IMR-90 (cell line): Measurements from ENCODE around the gene FOXR1. TPM values are rescaled to one million over a fixed set of nuclear protein-coding genes. Genes with fewer than 3 reads are reported as not detected.

Experiments
- ATAC-seq: fragments of 200-7000 bp; cut with Tn5 transposase; 2 replicates; pipeline ENCODE4 v1.9.1; 2020; ENCODE audit warnings: low read depth, mild to moderate bottlenecking, moderate library complexity
- BruUV-seq: library from RNA; stranded (reverse); fragments of 400-500 nt; replicated peaks from 2 replicates; lab custom pipeline; 2021; lab: Mats Ljungman, UMichigan
- CTCF ChIA-PET: fragments of 300-600 bp; formaldehyde crosslinking; extraction: SDS; loops from one replicate; lab custom pipeline; 2021; ENCODE audit warnings: antibody characterized with exemption; lab: Yijun Ruan, JAX
- POLR2A ChIA-PET: fragments of 300-600 bp; sonication (Branson Sonifier 250); formaldehyde crosslinking; loops from one replicate; lab custom pipeline; 2022; ENCODE audit warnings: antibody characterized with exemption; ENCODE audit not compliant: unreplicated experiment; lab: Charles Lee
- DNase-seq: peaks from one replicate; pipeline ENCODE4 v3.0.0; 2013
- H2AFZ ChIP-seq: replicated peaks from 2 replicates; pipeline ENCODE3; 2013; ENCODE audit warnings: low read length, mild to moderate bottlenecking; ENCODE audit not compliant: poor library complexity
- H2AK5ac ChIP-seq: 2 replicates; pipeline ENCODE4 v1.6.1; 2013; ENCODE audit warnings: low read depth, low read length, inconsistent platforms
- H2AK9ac ChIP-seq: replicated peaks from 2 replicates; pipeline ENCODE3; 2013; ENCODE audit warnings: mild to moderate bottlenecking, low read depth, low read length, moderate library complexity; ENCODE audit not compliant: poor library complexity
- H2BK120ac ChIP-seq: 2 replicates; pipeline ENCODE4 v1.6.1; 2013; ENCODE audit warnings: low read depth, low read length, inconsistent platforms
- H2BK15ac ChIP-seq: 3 replicates; pipeline ENCODE4 v1.6.1; 2013; ENCODE audit warnings: low read depth, low read length, inconsistent platforms
- H2BK20ac ChIP-seq: 2 replicates; pipeline ENCODE4 v1.6.1; 2013; ENCODE audit warnings: low read depth, mild to moderate bottlenecking, inconsistent platforms, low read length, moderate library complexity
- H2BK5ac ChIP-seq: 2 replicates; pipeline ENCODE4 v1.6.1; 2013; ENCODE audit warnings: mild to moderate bottlenecking, low read depth, low read length, inconsistent platforms; ENCODE audit not compliant: poor library complexity, severe bottlenecking
- H3K14ac ChIP-seq: replicated peaks from 2 replicates; pipeline ENCODE4 v1.6.1; 2013; ENCODE audit warnings: low read depth, low read length, inconsistent platforms
- H3K18ac ChIP-seq: 2 replicates; pipeline ENCODE4 v1.6.1; 2013; ENCODE audit warnings: low read depth, low read length, control low read depth
- H3K23ac ChIP-seq: 2 replicates; pipeline ENCODE4 v1.6.1; 2013; ENCODE audit warnings: low read depth, low read length, inconsistent platforms
- H3K27ac ChIP-seq: 2 replicates; pipeline ENCODE4 v1.5.1; 2013; ENCODE audit warnings: mild to moderate bottlenecking, control low read depth, low read length; ENCODE audit not compliant: insufficient read depth
- H3K27me3 ChIP-seq: 2 replicates; pipeline ENCODE4 v1.6.1; 2013; ENCODE audit warnings: low read length; ENCODE audit not compliant: control insufficient read depth, insufficient read depth
- H3K36me3 ChIP-seq: 2 replicates; pipeline ENCODE4 v1.6.1; 2013; ENCODE audit warnings: low read length, mixed read lengths; ENCODE audit not compliant: control insufficient read depth, insufficient read depth
- H3K4ac ChIP-seq: 2 replicates; pipeline ENCODE4 v1.6.1; 2013; ENCODE audit warnings: low read depth, low read length, inconsistent platforms
- H3K4me1 ChIP-seq: 2 replicates; pipeline ENCODE4 v1.6.1; 2013; ENCODE audit warnings: low read length, mixed read lengths; ENCODE audit not compliant: control insufficient read depth, insufficient read depth
- H3K4me2 ChIP-seq: 2 replicates; pipeline ENCODE4 v1.6.1; 2013; ENCODE audit warnings: low read depth, mild to moderate bottlenecking, control low read depth, low read length, moderate library complexity
- H3K4me3 ChIP-seq: 2 replicates; pipeline ENCODE4 v1.5.1; 2013; ENCODE audit warnings: low read depth, mild to moderate bottlenecking, control low read depth, low read length, moderate library complexity; ENCODE audit not compliant: insufficient read depth
- H3K56ac ChIP-seq: 2 replicates; pipeline ENCODE4 v1.6.1; 2013; ENCODE audit warnings: low read length, inconsistent platforms; ENCODE audit not compliant: insufficient read depth; ENCODE audit errors: extremely low read depth
- H3K79me1 ChIP-seq, 2 experiments: 2 replicates each; pipeline ENCODE4 v1.6.1; 2013; ENCODE audit warnings: low read length in 2 of 2, inconsistent platforms in 1 of 2, low read depth in 1 of 2
- H3K9ac ChIP-seq: 2 replicates; pipeline ENCODE4 v1.6.1; 2013; ENCODE audit warnings: low read depth, low read length, control low read depth
- H3K9me1 ChIP-seq: 2 replicates; pipeline ENCODE4 v1.6.1; 2013; ENCODE audit warnings: low read length, inconsistent platforms; ENCODE audit not compliant: insufficient read depth
- H3K9me3 ChIP-seq: 2 replicates; pipeline ENCODE4 v1.6.1; 2013; ENCODE audit warnings: low read length; ENCODE audit not compliant: control insufficient read depth, insufficient read depth
- H4K20me1 ChIP-seq: 2 replicates; pipeline ENCODE4 v1.6.1; 2013; ENCODE audit warnings: low read length, inconsistent platforms; ENCODE audit not compliant: insufficient read depth
- H4K5ac ChIP-seq: 2 replicates; pipeline ENCODE4 v1.6.1; 2013; ENCODE audit warnings: mild to moderate bottlenecking, low read depth, low read length, control low read depth
- H4K8ac ChIP-seq, 2 experiments: 2 replicates each; pipeline ENCODE4 v1.6.1; 2013; ENCODE audit warnings: low read depth in 2 of 2, low read length in 2 of 2, control low read depth in 1 of 2, inconsistent platforms in 1 of 2
- H4K91ac ChIP-seq: 2 replicates; pipeline ENCODE4 v1.6.1; 2013; ENCODE audit warnings: low read depth, low read length, inconsistent platforms; ENCODE audit not compliant: insufficient read depth
- BHLHE40 ChIP-seq: fragments of 150-350 bp; IDR thresholded peaks from 2 replicates; pipeline ENCODE4 v1.6.1; 2016; ENCODE audit warnings: mild to moderate bottlenecking, low read depth, low read length
- CTCF ChIP-seq: conservative IDR thresholded peaks from 2 replicates; pipeline ENCODE4 v1.5.1; 2012; ENCODE audit warnings: mild to moderate bottlenecking, low read depth, low read length, improper control_type of control experiment
- FOS ChIP-seq: fragments of 150-350 bp; IDR thresholded peaks from 2 replicates; pipeline ENCODE4 v1.6.1; 2016; ENCODE audit warnings: low read depth, low read length
- MAZ ChIP-seq: IDR thresholded peaks from 2 replicates; pipeline ENCODE4 v1.6.1; 2012; ENCODE audit warnings: low read depth, mild to moderate bottlenecking, low read length, improper control_type of control experiment, moderate library complexity, borderline replicate concordance
- MXI1 ChIP-seq: IDR thresholded peaks from 2 replicates; pipeline ENCODE4 v1.6.1; 2012; ENCODE audit warnings: low read depth, mild to moderate bottlenecking, low read length, moderate library complexity, borderline replicate concordance
- NFE2L2 ChIP-seq: fragments of 150-350 bp; IDR thresholded peaks from 2 replicates; pipeline ENCODE4 v1.6.1; 2016; ENCODE audit warnings: low read depth, mild to moderate bottlenecking, low read length
- RAD21 ChIP-seq: IDR thresholded peaks from 2 replicates; pipeline ENCODE4 v1.6.1; 2012; ENCODE audit warnings: low read length, improper control_type of control experiment
- RCOR1 ChIP-seq: IDR thresholded peaks from 2 replicates; pipeline ENCODE4 v1.6.1; 2012; ENCODE audit warnings: mild to moderate bottlenecking, low read length, improper control_type of control experiment; ENCODE audit not compliant: insufficient replicate concordance
- RFX5 ChIP-seq: IDR thresholded peaks from 2 replicates; pipeline ENCODE4 v1.8.0; 2012; ENCODE audit warnings: low read depth, mild to moderate bottlenecking, low read length, moderate library complexity
- SMC3 ChIP-seq: fragments of 150-350 bp; IDR thresholded peaks from 2 replicates; pipeline ENCODE4 v1.6.1; 2016; ENCODE audit warnings: low read depth, mild to moderate bottlenecking, antibody characterized with exemption, low read length, moderate library complexity
- USF2 ChIP-seq: fragments of 150-350 bp; IDR thresholded peaks from 2 replicates; pipeline ENCODE4 v1.6.1; 2017; ENCODE audit warnings: mild to moderate bottlenecking, antibody characterized with exemption, low read length, low read depth
- WGBS, 2 experiments: methylation state at CpG; one replicate each; pipeline versions ENCODE4 v1.1.5 to v1.1.7; 2013; ENCODE audit warnings: missing lambda C conversion rate in 2 of 2; ENCODE audit not compliant: insufficient read length in 1 of 2; ENCODE audit errors: extremely low coverage in 2 of 2; 5-methylcytosine and 5-hydroxymethylcytosine counted together
- dilution Hi-C: fragments of 300-500 bp; cut with HindIII; formaldehyde crosslinking; loops from one replicate; pipeline ENCODE4 v1.14.3; 2018; ENCODE audit warnings: low sequenced_read_pairs; ENCODE audit not compliant: unreplicated experiment
- in situ Hi-C: fragments of 300-500 bp; cut with MboI; formaldehyde crosslinking; loops from 3 replicates; pipeline ENCODE4 v1.14.3; 2019; ENCODE audit warnings: low sequenced_read_pairs, inconsistent platforms, mixed read lengths
- intact Hi-C: fragments of 100-400 bp; cut with micrococcal nuclease; formaldehyde crosslinking; loops from 2 replicates; pipeline ENCODE4 v1.10.0; 2022
- polyA plus RNA-seq, 3 experiments: library from polyadenylated mRNA; depleted of rRNA; stranded (reverse); fragments of >200 nt; gene quantifications; 2 replicates each; pipeline ENCODE4 v1.2.3, GENCODE V29; 2012; ENCODE audit warnings: low replicate concordance in 1 of 3
- total RNA-seq: library from RNA; depleted of rRNA; stranded (reverse); fragments of >200 nt; gene quantifications from 2 replicates; pipeline ENCODE4 v1.2.3, GENCODE V29; 2012

Gene FOXR1
- total and polyA plus RNA-seq, 2 of the 4 experiments (the other 2 are of a cell fraction), result not detected

- no peak overlapping the region for H3K23ac ChIP-seq
- H3K4ac ChIP-seq, result no peak overlapping the region
- H3K9me3 ChIP-seq, result no peaks in the 10 kb centered on the region
- no TSS peak for BruUV-seq
- no peak overlapping the region for H2AK5ac ChIP-seq
- no peak for TF ChIP-seq NFE2L2
- TF ChIP-seq USF2, result no peak
- TF ChIP-seq SMC3, result no peak
- no peak for TF ChIP-seq RAD21
- no peak for TF ChIP-seq MXI1
- TF ChIP-seq RFX5, result no peak
- TF ChIP-seq BHLHE40, result no peak
- no peak for TF ChIP-seq FOS
- TF ChIP-seq MAZ, result no peak
- TF ChIP-seq RCOR1, result no peak
- TF ChIP-seq CTCF, result no peak
- H3K4me3 ChIP-seq, result no peak overlapping the region
- H3K9ac ChIP-seq, result no peak overlapping the region
- H2BK15ac ChIP-seq, result no peak overlapping the region
- WGBS, 2 experiments, result 92% methylated on average over 3 of the region's 5 CpGs; no CpG with 5 or more reads in 1 of the 2 experiments
- no peak overlapping the region for H2BK120ac ChIP-seq
- dilution Hi-C loops, result no loop called here
- no peak overlapping the region for H4K8ac ChIP-seq
- H2AFZ ChIP-seq, result no peak overlapping the region
- peaks cover 25% of the 10 kb centered on the region for H3K36me3 ChIP-seq
- no peak overlapping the region for H3K14ac ChIP-seq
- H3K4me2 ChIP-seq, result no peak overlapping the region
- no peaks in the 10 kb centered on the region for H3K4me1 ChIP-seq
- ATAC-seq, result no peak
- no peaks in the 10 kb centered on the region; the same call in 1 of the 2 replicates for H4K20me1 ChIP-seq
- no peak overlapping the region for H2BK20ac ChIP-seq
- in situ Hi-C loops, result no loop called here
- H3K18ac ChIP-seq, result no peak overlapping the region
- no peak overlapping the region for H4K91ac ChIP-seq
- CTCF ChIA-PET, result no interaction called here
- no peak overlapping the region for H2AK9ac ChIP-seq
- H3K9me1 ChIP-seq, result no peaks in the 10 kb centered on the region; the same call in 1 of the 2 replicates
- no peaks in the 10 kb centered on the region for H3K27me3 ChIP-seq
- no peak overlapping the region for H3K56ac ChIP-seq
- no peak overlapping the region for H3K27ac ChIP-seq
- no peak for DNase-seq
- POLR2A ChIA-PET, result no interaction called here
- intact Hi-C loops, result no loop called here
- H2BK5ac ChIP-seq, result no peak overlapping the region
- H3K79me1 ChIP-seq, result peaks cover 13 to 50% of the 10 kb centered on the region in 2 experiments; a peak in 3 of 4 replicates
- no peak overlapping the region for H4K5ac ChIP-seq
These were observed 54.0 kb downstream of the FOXR1 start for GRCh38 chr11:119025541-119025940.
